SJSA1 (cell line): Measurements from ENCODE around the gene NDUFB8. TPM values are rescaled to one million over a fixed set of nuclear protein-coding genes. Genes with fewer than 3 reads are reported as not detected.
A peak's percentile ranks its signal among the peaks of the same experiment; 100 is the strongest.
"Not testable (repeated sequence)": the region's sequence is repeated elsewhere in the genome, so short reads cannot be mapped to it uniquely, and the experiment has no call there.

Experiments used
- DNase-seq, 2 experiments: peaks; one replicate each; pipeline ENCODE4 v3.0.0-alpha.2; 2015 to 2020; ENCODE audit warnings: low spot score in 2 of 2, low read depth in 1 of 2
- H3K27ac ChIP-seq: fragments of 250-450 bp; sonication (Bioruptor Pico); 2 replicates; pipeline ENCODE4 v1.5.1; 2020; ENCODE audit warnings: mild to moderate bottlenecking, moderate library complexity
- H3K27me3 ChIP-seq: fragments of 250-450 bp; sonication (Bioruptor Pico); replicated peaks from 2 replicates; pipeline ENCODE4 v1.5.1; 2020; ENCODE audit warnings: mild to moderate bottlenecking, moderate library complexity
- H3K36me3 ChIP-seq: fragments of 250-450 bp; sonication (Bioruptor Pico); 2 replicates; pipeline ENCODE4 v1.5.1; 2020; ENCODE audit warnings: mild to moderate bottlenecking
- H3K4me1 ChIP-seq: fragments of 250-450 bp; sonication (Bioruptor Pico); replicated peaks from 2 replicates; pipeline ENCODE4 v1.6.1; 2021; ENCODE audit warnings: mild to moderate bottlenecking
- H3K4me3 ChIP-seq: fragments of 250-450 bp; sonication (Bioruptor Pico); 2 replicates; pipeline ENCODE4 v1.5.1; 2020; ENCODE audit warnings: mild to moderate bottlenecking
- H3K9me3 ChIP-seq: fragments of 250-450 bp; sonication (Bioruptor Pico); replicated peaks from 2 replicates; pipeline ENCODE4 v1.5.1; 2020; ENCODE audit warnings: mild to moderate bottlenecking
- total RNA-seq: library from RNA; depleted of rRNA; stranded (reverse); fragments of >200 nt; shearing (Covaris generic); gene quantifications from 2 replicates; pipeline ENCODE4 v1.2.3, GENCODE V29; 2014; rRNA removed

The NDUFB8 gene
- 195 and 280 TPM in 2 replicates for total RNA-seq

- Histone ChIP-seq H3K27me3 (no peaks in the 10 kb centered on the region), H3K27ac (no peak within 1 kb of the TSS; the same call in 1 of the 2 replicates), H3K9me3 (no peaks in the 10 kb centered on the region), H3K4me1 (peaks cover 12% of the 10 kb centered on the region), H3K4me3 (peak within 1 kb of the TSS; percentile 67), H3K36me3 (peaks cover 27% of the 10 kb centered on the region)
- peak; percentile 73 to 86 for DNase-seq
Measured at GRCh38 chr10:100529475-100530298, at the start of gene NDUFB8. Gene NDUFB8 (minus strand): TSS chr10:100529871. CDS start chr10:100529851, 20 bp downstream.

- Histone ChIP-seq H3K27me3 (peaks cover 58% of the 10 kb centered on the region), H3K36me3 (no peaks in the 10 kb centered on the region), H3K4me1 (no peaks in the 10 kb centered on the region), H3K4me3 (no peak overlapping the region), H3K9me3 (no peaks in the 10 kb centered on the region), H3K27ac (no peak overlapping the region)
- peak in 1 of 2 experiments; percentile 18 for DNase-seq
Measured at GRCh38 chr10:100576282-100576635, 46.6 kb upstream of the NDUFB8 start.

- Histone ChIP-seq H3K36me3 (no peaks in the 10 kb centered on the region), H3K27me3 (peaks cover 58% of the 10 kb centered on the region), H3K27ac (no peak overlapping the region), H3K4me3 (no peak overlapping the region), H3K9me3 (no peaks in the 10 kb centered on the region), H3K4me1 (no peaks in the 10 kb centered on the region)
- no peak for DNase-seq
Measured at GRCh38 chr10:100575585-100576281, 46.1 kb upstream of the NDUFB8 start.

DNA sequence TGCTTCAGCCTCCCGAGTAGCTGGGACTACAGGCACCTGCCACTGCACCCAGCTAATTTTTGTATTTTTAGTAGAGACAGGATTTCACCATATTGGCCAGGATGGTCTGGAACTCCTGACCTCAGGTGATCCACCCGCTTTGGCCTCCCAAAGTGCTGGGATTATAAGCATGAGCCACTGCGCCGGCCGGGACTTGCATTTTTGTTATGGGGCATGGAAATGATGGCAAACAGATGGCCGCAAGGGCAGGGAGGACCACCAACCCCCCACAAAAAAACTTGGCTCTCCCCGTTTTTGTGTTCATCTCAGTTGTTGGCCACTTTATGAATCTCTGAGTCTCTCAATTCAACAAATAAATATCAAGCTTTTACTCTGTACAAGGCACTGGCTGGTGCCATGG lies 45.5 kb upstream of the NDUFB8 start:
- H3K27ac ChIP-seq, H3K4me1 ChIP-seq, H3K9me3 ChIP-seq, H3K36me3 ChIP-seq, H3K4me3 ChIP-seq: not testable (repeated sequence)
- peak in 1 of 2 experiments; percentile 33 for DNase-seq
- H3K27me3 ChIP-seq, result peaks cover 58% of the 10 kb centered on the region

GRCh38 chr10:100571084-100571856 lies 41.6 kb upstream of the NDUFB8 start:
- Histone ChIP-seq H3K4me1 (no peaks in the 10 kb centered on the region), H3K9me3 (no peaks in the 10 kb centered on the region), H3K36me3 (no peaks in the 10 kb centered on the region), H3K4me3 (no peak overlapping the region), H3K27ac (no peak overlapping the region), H3K27me3 (peaks cover 63% of the 10 kb centered on the region)
- no peak for DNase-seq

DNA sequence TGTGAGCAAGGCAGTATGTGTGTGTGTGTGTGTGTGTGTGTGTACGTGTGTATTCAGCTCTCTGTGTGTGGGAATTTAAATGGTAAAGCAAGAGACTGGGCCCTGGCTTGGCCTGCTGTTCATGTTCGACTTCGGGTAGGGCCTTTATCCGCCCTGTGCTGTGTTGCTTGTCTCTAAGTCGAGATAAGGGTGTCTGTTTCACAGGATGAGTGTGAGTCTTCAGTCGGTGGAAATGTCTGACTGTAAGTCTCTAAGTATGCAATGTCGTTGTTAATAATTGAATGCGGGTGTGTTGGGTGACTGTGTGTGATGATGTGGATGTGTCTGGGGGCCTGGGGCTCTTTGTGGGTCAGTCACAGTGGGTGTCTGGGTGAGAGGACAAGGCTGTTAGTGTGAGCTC lies 40.8 kb upstream of the NDUFB8 start:
- H3K4me3 ChIP-seq, result no peak overlapping the region
- H3K36me3 ChIP-seq, result no peaks in the 10 kb centered on the region
- H3K9me3 ChIP-seq, result no peaks in the 10 kb centered on the region
- DNase-seq, result no peak
- no peak overlapping the region for H3K27ac ChIP-seq
- H3K4me1 ChIP-seq, result no peaks in the 10 kb centered on the region
- peaks cover 67% of the 10 kb centered on the region for H3K27me3 ChIP-seq

GRCh38 chr10:100569687-100570481 lies 40.2 kb upstream of the NDUFB8 start:
- DNase-seq, result no peak
- H3K4me1 ChIP-seq, result no peaks in the 10 kb centered on the region
- no peaks in the 10 kb centered on the region for H3K9me3 ChIP-seq
- H3K4me3 ChIP-seq, result no peak overlapping the region
- H3K36me3 ChIP-seq, result no peaks in the 10 kb centered on the region
- no peak overlapping the region for H3K27ac ChIP-seq
- peaks cover 68% of the 10 kb centered on the region for H3K27me3 ChIP-seq

DNA sequence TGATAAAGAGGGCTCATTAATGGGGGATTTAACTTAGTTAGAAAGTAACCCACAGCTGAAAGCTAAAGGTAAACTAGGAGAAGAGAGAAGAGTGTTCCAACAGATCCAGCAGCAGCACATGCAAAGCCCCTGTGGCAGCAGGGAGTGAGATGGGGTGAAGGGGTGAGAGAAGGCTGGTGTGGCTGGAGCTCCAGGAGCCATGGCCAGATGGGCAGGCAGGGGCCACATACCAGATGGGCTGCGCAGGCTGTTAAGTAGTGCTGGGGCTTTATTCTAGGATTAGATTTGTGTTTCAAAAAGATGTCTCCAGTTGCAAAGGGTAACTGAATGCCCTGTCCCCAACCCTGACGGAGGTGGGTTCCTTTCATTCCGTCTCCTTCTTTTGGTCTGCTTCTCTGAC lies 39.2 kb upstream of the NDUFB8 start:
- Histone ChIP-seq H3K27me3 (peaks cover 70% of the 10 kb centered on the region), H3K4me1 (no peaks in the 10 kb centered on the region), H3K9me3 (no peaks in the 10 kb centered on the region), H3K4me3 (no peak overlapping the region), H3K36me3 (no peaks in the 10 kb centered on the region), H3K27ac (no peak overlapping the region)
- DNase-seq, result no peak

DNA sequence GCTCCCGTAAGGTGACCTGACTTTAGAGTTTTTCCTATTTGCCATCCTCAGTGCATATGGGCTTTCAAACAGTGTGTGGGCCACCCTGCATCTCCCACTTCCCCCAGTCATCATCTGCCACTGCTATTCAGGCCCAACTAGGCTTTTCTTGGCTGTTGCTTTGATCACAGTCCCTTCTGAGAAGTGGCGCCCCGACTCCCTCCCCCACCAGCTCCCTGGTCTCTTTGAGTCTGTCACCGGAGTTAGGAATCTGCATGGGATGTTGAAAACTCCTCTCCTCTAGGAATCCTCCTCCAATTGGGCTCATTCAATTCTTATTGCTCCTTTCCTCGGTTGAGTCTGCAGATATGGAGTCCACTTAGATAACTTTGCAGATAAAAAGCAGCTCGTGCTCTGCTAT lies 38.2 kb upstream of the NDUFB8 start:
- no peak overlapping the region for H3K27ac ChIP-seq
- DNase-seq, result no peak
- no peak overlapping the region for H3K4me3 ChIP-seq
- peaks cover 70% of the 10 kb centered on the region for H3K27me3 ChIP-seq
- no peaks in the 10 kb centered on the region for H3K4me1 ChIP-seq
- H3K9me3 ChIP-seq, result no peaks in the 10 kb centered on the region
- H3K36me3 ChIP-seq, result no peaks in the 10 kb centered on the region

DNA sequence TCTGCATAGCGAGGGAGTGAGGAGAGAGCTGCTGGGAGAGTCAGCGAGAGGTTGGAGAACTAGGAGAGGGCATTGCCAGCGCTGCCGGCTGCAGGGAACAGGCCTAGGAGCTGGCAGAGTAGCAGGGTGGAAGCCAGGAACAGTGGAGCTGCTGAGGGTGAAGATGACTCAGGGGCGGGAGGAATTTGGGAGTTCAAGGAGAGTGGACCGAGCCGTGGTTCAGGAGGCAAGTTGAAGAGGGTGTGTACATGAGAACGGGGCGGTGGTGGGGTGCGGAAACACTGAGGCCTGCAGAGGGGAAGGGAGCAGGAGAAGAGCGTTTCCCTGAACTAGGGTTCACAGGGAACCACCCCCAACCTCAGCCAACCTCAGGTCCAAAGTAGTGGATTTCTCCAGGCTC lies 37.6 kb upstream of the NDUFB8 start:
- Histone ChIP-seq H3K27ac (no peak overlapping the region), H3K4me3 (no peak overlapping the region), H3K9me3 (peaks cover 5% of the 10 kb centered on the region), H3K27me3 (peaks cover 76% of the 10 kb centered on the region), H3K36me3 (no peaks in the 10 kb centered on the region), H3K4me1 (peaks cover 2% of the 10 kb centered on the region)
- no peak for DNase-seq

DNA sequence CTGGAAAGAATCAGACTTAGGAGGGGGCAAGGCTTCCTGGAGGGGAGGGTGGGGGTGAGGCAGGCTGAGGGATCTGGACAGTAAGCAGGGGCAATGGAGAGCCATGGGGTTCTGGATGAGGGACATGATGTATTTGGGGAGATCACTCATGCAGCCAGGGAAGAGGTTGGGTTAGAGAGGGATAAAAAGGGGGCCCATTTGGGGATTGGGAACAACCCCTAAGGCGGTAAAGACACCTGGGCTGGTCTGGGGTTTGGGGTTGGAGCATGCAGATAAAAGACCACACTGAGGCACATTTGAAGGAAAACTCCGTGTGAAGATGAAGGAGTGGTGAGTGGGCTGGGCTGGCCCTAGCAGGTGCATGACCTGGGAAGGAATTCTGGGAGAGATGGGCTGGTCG lies 36.9 kb upstream of the NDUFB8 start:
- Histone ChIP-seq H3K27ac (no peak overlapping the region), H3K4me3 (no peak overlapping the region), H3K9me3 (peaks cover 7% of the 10 kb centered on the region), H3K4me1 (peaks cover 8% of the 10 kb centered on the region), H3K36me3 (no peaks in the 10 kb centered on the region), H3K27me3 (peaks cover 79% of the 10 kb centered on the region)
- DNase-seq, result no peak

DNA sequence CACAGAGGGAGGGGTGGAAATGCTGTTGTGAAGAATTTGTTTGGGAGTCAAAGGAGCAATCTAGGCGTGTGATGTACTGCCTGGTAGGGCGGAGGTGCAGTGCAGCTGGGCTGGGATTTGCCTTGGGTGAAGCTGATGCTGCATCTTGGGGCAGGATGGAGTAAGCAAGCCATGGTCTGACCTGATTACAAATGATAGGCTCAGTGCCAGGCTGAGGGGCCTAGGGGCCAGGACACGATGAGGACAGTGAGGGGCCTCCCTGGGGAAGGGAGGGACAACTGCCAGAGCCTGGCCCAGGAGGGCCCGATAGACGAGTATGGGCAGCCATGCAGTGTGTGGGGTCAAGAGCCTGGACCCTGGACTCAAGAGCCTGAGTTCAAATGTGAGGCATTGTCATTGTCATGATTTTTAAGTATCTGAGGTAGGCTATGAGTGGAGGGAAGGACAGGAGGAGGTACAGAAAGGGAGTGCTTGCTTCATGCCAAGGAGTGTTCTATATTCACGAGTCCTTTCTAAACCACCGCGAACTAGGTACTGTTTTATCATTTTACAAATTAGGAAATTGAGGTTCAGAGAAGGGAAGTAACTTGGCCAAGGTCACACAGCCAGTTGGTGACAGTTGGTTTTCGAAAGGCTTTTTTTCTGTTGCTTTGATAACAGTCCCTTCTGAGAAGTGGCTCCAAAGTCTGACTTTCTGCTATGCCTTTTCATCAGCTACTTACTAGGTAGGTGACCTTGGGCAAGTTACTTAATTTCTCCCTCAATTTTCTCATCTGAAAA lies 35.7 kb upstream of the NDUFB8 start:
- peaks cover 76% of the 10 kb centered on the region for H3K27me3 ChIP-seq
- no peak overlapping the region for H3K4me3 ChIP-seq
- H3K4me1 ChIP-seq, result peaks cover 8% of the 10 kb centered on the region
- H3K27ac ChIP-seq, result no peak overlapping the region
- no peak for DNase-seq
- H3K36me3 ChIP-seq, result no peaks in the 10 kb centered on the region
- peaks cover 7% of the 10 kb centered on the region for H3K9me3 ChIP-seq
